ENCODE results near the gene ALDH1A3. TPM values are rescaled to one million over a fixed set of nuclear protein-coding genes. Genes with fewer than 3 reads are reported as not detected.
A peak's percentile ranks its signal among the peaks of the same experiment; 100 is the strongest.

The ALDH1A3 gene
- total RNA-seq (10 to 100 TPM in 1 of 4 donors, 1 to 10 TPM in 3; 8.4 to 10.3 (median 9.2) TPM), polyA plus RNA-seq (8.3 TPM)
- long read RNA-seq, donor 1, transcript ALDH1A3-201 (13 exons, 3,924 nt), result major isoform, 11 of 16 reads
- long read RNA-seq, donor 1, partial matches to known transcripts, result 4 of 16 reads
- long read RNA-seq, donor 1, other reads (novel, unspliced or antisense), result 0 of 16 reads
- long read RNA-seq, donor 2, transcript ALDH1A3-201 (13 exons, 3,924 nt), result major isoform, 10 of 11 reads
- long read RNA-seq, donor 2, partial matches to known transcripts, result 1 of 11 reads
- long read RNA-seq, donor 2, other reads (novel, unspliced or antisense), result 0 of 11 reads
- long read RNA-seq, donor 3, transcript ALDH1A3-201 (13 exons, 3,924 nt), result major isoform, 28 of 43 reads
- long read RNA-seq, donor 3, partial matches to known transcripts, result 12 of 43 reads
- long read RNA-seq, donor 3, other reads (novel, unspliced or antisense), result 0 of 43 reads
- long read RNA-seq, donor 4, transcript ALDH1A3-201 (13 exons, 3,924 nt), result major isoform, 5 of 7 reads
- long read RNA-seq, donor 4, partial matches to known transcripts, result 1 of 7 reads
- long read RNA-seq, donor 4, other reads (novel, unspliced or antisense), result 1 of 7 reads

GRCh38 chr15:100879464-100880138 is at the start of gene ALDH1A3:
TSS of gene ALDH1A3 (plus strand) at chr15:100879831. CDS start at chr15:100879908, 77 bp downstream.
- Histone ChIP-seq H3K27ac (ENCODE audit: low read length) (no peak within 1 kb of the TSS), H3K9me3 (ENCODE audit: control insufficient read depth, low read length) (no peaks in the 10 kb centered on the region), H3K27me3 (ENCODE audit: control insufficient read depth, insufficient read depth) (no peaks in the 10 kb centered on the region), H3K4me1 (ENCODE audit: control insufficient read depth, insufficient read depth, low read length) (no peaks in the 10 kb centered on the region), H3K4me3 (ENCODE audit: low read length) (peak within 1 kb of the TSS; percentile 83)
- ATAC-seq (peak; percentile 73 to 84), DNase-seq (peak; percentile 50 to 81 (median 77))
- 1% methylated on average over 93 of the region's 93 CpGs for WGBS
- intact Hi-C loops (cut with DNase I), result loop anchor here in 1 of 4 donors (10.0 kb wide), 1 partner anchor 205 kb away; no protein-coding TSS in a partner anchor

DNA sequence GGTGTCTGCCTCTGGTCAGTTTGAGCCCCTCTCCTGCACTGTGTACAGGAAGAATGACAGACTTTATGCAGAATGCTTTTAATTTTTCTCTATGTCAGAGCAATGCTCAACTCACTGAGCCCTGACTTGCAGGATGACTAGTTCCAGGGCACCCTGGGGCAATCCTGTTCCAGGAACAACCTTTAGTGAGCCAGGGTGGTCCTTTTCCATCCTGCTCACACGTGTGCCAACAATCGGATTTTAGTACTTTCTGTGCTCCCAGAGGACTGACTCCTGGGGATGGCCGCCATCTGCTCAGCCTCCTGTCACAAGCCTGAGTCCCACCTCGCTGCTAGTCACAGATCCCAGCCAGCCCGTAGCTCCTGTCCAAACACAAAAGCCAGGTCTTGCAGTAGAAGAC is 48.2 kb upstream of the ALDH1A3 start:
- intact Hi-C loops (cut with DNase I), result no loop called here
- no peaks in the 10 kb centered on the region for H3K9me3 ChIP-seq (ENCODE audit: control insufficient read depth, low read length)
- WGBS, result 74% methylated on average over 5 of the region's 5 CpGs
- ATAC-seq, result no peak
- no peak overlapping the region for H3K27ac ChIP-seq (ENCODE audit: low read length)
- no peaks in the 10 kb centered on the region for H3K4me1 ChIP-seq (ENCODE audit: control insufficient read depth, insufficient read depth, low read length)
- no peak overlapping the region for H3K4me3 ChIP-seq (ENCODE audit: low read length)
- DNase-seq, result no peak
- no peaks in the 10 kb centered on the region for H3K27me3 ChIP-seq (ENCODE audit: control insufficient read depth, insufficient read depth)

DNA sequence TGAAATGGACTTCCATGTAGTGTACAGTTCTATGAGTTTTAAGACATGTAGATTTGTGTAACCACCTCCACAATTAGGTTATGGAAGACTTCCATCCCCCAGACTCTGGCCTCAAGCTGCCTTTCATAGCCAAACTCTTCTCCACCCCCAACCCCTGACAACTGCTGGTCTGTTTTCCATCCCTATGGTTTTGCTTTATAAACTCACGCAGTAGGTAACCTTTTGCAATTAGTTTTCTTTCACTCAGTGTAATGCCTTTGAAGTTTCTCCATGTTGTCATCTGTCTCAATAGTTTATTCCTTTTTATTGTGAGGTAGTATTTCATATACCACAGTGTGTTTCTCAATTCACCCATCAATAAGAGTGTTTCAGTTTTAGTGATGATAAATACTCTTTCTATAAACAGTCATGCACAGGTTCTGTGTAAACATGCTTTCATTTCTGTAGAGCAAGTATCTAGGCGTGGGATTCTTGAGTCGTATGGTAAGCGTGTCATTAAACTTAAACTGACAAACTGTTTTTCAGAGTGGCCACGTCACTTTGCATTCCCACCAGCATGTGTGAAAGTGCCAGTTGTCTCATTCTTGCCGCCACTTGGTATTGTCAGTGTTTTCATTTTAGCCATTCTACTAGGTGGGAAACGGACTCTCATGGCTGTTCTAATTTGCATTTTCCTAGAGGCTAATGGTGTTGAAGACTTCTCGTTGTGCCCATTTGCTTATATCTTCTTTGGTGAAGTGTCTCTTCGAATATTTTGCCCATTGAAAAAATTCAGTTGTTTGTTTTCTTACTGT is 47.3 kb upstream of the ALDH1A3 start:
- H3K27me3 ChIP-seq (ENCODE audit: control insufficient read depth, insufficient read depth), result no peaks in the 10 kb centered on the region
- ATAC-seq (no peak), DNase-seq (no peak)
- H3K9me3 ChIP-seq (ENCODE audit: control insufficient read depth, low read length), result no peaks in the 10 kb centered on the region
- 90% methylated on average over 9 of the region's 9 CpGs for WGBS
- H3K4me1 ChIP-seq (ENCODE audit: control insufficient read depth, insufficient read depth, low read length), result no peaks in the 10 kb centered on the region
- H3K4me3 ChIP-seq (ENCODE audit: low read length), result no peak overlapping the region
- no peak overlapping the region for H3K27ac ChIP-seq (ENCODE audit: low read length)
- intact Hi-C loops (cut with DNase I), result no loop called here

DNA sequence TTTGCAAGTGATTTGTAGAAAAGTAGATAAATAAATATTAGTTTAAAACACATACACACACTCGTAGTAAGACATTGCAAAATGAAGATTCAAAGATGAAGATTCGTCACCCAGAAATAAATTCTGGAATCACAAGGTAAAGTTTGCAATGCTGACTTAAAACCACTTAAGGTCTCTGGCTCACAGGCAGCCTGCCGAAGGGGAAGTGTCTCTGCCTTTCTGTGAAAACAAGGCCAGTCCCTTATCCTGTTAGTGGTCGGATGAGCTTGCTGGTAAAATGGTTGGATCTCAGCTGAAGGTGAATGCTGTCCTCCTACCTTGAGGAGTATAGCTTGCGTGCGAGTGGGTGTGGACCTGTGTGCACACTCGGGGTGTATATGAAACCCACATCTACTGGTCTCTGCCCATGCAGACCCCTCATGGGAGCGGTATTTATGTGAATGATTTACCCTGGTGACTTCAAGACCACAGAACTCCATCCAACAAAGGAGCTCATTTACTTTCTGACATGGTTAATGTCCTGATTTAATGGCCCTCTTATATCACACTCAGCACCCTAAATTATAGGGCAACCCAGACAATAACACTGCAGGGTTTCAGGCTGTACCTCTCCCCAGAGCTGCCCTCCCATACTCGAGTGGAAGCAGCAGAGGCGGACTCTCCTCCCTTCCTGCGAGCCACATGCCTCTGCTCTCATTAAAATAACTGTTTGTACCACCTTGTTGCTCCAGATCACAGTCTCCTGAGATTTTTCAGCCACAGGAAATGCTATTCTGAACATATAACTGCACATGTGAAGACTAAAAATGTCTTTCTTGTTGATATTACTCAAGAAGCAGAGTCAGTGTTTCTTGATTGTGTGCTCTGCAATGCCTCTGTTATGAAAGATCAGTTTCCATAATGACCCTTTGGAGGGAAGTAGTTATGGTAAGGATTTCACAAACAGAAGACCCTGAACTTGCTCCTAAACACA is 45.9 kb upstream of the ALDH1A3 start:
- no peaks in the 10 kb centered on the region for H3K27me3 ChIP-seq (ENCODE audit: control insufficient read depth, insufficient read depth)
- no peaks in the 10 kb centered on the region for H3K4me1 ChIP-seq (ENCODE audit: control insufficient read depth, insufficient read depth, low read length)
- H3K9me3 ChIP-seq (ENCODE audit: control insufficient read depth, low read length), result no peaks in the 10 kb centered on the region
- 75% methylated on average over 11 of the region's 11 CpGs for WGBS
- no peak overlapping the region for H3K4me3 ChIP-seq (ENCODE audit: low read length)
- no peak for DNase-seq
- intact Hi-C loops (cut with DNase I), result no loop called here
- H3K27ac ChIP-seq (ENCODE audit: low read length), result no peak overlapping the region
- ATAC-seq, result no peak

DNA sequence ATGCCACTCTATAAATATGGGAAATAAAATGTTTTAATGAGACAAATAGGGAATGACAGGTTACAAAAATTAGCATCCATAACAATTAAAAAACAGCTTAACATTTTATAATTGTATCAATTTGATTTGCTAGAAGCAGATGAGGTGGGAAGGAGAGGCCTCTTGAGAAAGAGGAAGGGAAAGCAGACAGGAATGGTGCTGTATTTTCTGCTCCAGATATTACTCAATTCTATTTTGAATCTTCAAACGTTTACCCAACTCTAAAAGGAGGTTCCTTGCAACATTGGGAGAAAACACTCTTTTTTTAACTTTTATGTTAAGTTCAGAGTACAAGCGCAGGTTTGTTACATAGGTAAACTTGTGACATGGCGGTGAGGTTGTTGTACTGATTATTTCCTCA is 44.9 kb upstream of the ALDH1A3 start:
- H3K27ac ChIP-seq (ENCODE audit: low read length), result no peak overlapping the region
- DNase-seq, result no peak
- intact Hi-C loops (cut with DNase I), result no loop called here
- 71% methylated on average over 3 of the region's 3 CpGs for WGBS
- no peak for ATAC-seq
- H3K4me1 ChIP-seq (ENCODE audit: control insufficient read depth, insufficient read depth, low read length), result no peaks in the 10 kb centered on the region
- H3K4me3 ChIP-seq (ENCODE audit: low read length), result no peak overlapping the region
- no peaks in the 10 kb centered on the region for H3K27me3 ChIP-seq (ENCODE audit: control insufficient read depth, insufficient read depth)
- no peaks in the 10 kb centered on the region for H3K9me3 ChIP-seq (ENCODE audit: control insufficient read depth, low read length)

GRCh38 chr15:100835636-100836035 is 44.0 kb upstream of the ALDH1A3 start:
- WGBS, result 76% methylated on average over 5 of the region's 5 CpGs
- ATAC-seq (no peak), DNase-seq (no peak)
- intact Hi-C loops (cut with DNase I), result no loop called here
- Histone ChIP-seq H3K27ac (ENCODE audit: low read length) (no peak overlapping the region), H3K4me1 (ENCODE audit: control insufficient read depth, insufficient read depth, low read length) (no peaks in the 10 kb centered on the region), H3K9me3 (ENCODE audit: control insufficient read depth, low read length) (no peaks in the 10 kb centered on the region), H3K4me3 (ENCODE audit: low read length) (no peak overlapping the region), H3K27me3 (ENCODE audit: control insufficient read depth, insufficient read depth) (no peaks in the 10 kb centered on the region)

- Histone ChIP-seq H3K27ac (ENCODE audit: low read length) (no peak overlapping the region), H3K4me3 (ENCODE audit: low read length) (no peak overlapping the region), H3K27me3 (ENCODE audit: control insufficient read depth, insufficient read depth) (no peaks in the 10 kb centered on the region), H3K4me1 (ENCODE audit: control insufficient read depth, insufficient read depth, low read length) (no peaks in the 10 kb centered on the region), H3K9me3 (ENCODE audit: control insufficient read depth, low read length) (no peaks in the 10 kb centered on the region)
- WGBS, result 66% methylated on average over 5 of the region's 5 CpGs
- intact Hi-C loops (cut with DNase I), result no loop called here
- ATAC-seq (no peak), DNase-seq (no peak)
Measured at GRCh38 chr15:100836501-100836900, 43.1 kb upstream of the ALDH1A3 start.

GRCh38 chr15:100841426-100841825 is 38.2 kb upstream of the ALDH1A3 start:
- WGBS, result 90% methylated on average over 3 of the region's 3 CpGs
- intact Hi-C loops (cut with DNase I), result no loop called here
- Histone ChIP-seq H3K4me3 (ENCODE audit: low read length) (no peak overlapping the region), H3K4me1 (ENCODE audit: control insufficient read depth, insufficient read depth, low read length) (no peaks in the 10 kb centered on the region), H3K9me3 (ENCODE audit: control insufficient read depth, low read length) (no peaks in the 10 kb centered on the region), H3K27me3 (ENCODE audit: control insufficient read depth, insufficient read depth) (no peaks in the 10 kb centered on the region), H3K27ac (ENCODE audit: low read length) (no peak overlapping the region)
- no peak for ATAC-seq
- DNase-seq, result no peak

DNA sequence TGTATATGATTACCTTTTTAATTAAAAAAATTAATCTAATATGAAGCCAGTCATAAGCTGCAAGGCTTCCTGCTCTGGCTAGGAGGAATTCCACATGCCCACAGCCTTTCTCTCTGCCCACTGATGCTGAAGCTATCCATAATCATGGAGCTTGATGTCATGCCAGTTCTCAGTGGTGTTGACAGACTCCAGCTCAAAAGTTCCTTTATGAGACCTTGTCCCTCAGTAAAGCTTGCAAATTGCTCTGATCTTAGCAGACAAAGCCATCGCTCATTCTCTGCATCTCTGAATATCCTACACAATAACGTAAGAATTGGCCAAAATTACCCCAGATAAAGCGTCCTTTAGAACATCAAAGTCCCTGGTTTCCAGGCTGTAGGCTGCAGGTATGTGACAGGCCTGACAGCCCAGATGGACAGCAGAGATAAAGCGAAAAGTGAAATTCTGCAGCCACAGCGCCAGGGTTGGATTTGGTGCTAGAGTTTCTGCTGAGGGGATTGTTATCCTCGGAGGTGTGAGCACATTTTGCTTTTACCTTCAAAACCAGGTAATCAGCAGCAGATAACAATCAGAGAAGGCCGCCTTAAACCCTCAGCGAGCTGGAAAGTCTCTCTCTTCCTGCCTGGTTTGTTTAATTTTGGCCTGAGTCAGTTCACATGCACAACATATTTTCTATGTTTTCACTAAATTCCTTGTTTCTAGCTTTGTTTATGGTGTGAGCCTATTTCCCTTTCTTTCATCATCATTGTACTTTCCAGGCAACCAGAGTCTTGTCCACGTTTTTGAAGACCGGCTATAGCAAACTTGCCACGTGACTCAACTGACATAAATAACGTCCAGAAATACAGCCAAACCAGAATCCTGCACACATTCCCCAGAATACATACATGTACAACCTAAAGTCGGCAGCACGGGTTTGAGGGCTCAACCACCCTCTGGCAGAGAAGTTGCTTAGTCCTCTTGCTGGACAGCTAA is 36.6 kb upstream of the ALDH1A3 start:
- ATAC-seq (no peak), DNase-seq (no peak)
- no peaks in the 10 kb centered on the region for H3K27me3 ChIP-seq (ENCODE audit: control insufficient read depth, insufficient read depth)
- no peaks in the 10 kb centered on the region for H3K4me1 ChIP-seq (ENCODE audit: control insufficient read depth, insufficient read depth, low read length)
- intact Hi-C loops (cut with DNase I), result no loop called here
- H3K4me3 ChIP-seq (ENCODE audit: low read length), result no peak overlapping the region
- no peaks in the 10 kb centered on the region for H3K9me3 ChIP-seq (ENCODE audit: control insufficient read depth, low read length)
- H3K27ac ChIP-seq (ENCODE audit: low read length), result no peak overlapping the region
- WGBS, result 68% methylated on average over 14 of the region's 14 CpGs

Data from right cardiac atrium (tissue), 5 donors.